Activated naive CD8-positive, alpha-beta T cell (primary cell): ENCODE data around the gene CSNK1D.

Experiments used
- H3K27ac Mint-ChIP-seq: one replicate; pipeline ENCODE4 v1.8.0; 2021; ENCODE audit warnings: mixed read lengths
- H3K27me3 Mint-ChIP-seq: one replicate; pipeline ENCODE4 v1.8.0; 2021; ENCODE audit warnings: mixed read lengths
- H3K36me3 Mint-ChIP-seq: one replicate; pipeline ENCODE4 v1.8.0; 2021; ENCODE audit warnings: mixed read lengths
- H3K4me1 Mint-ChIP-seq: one replicate; pipeline ENCODE4 v1.8.0; 2021; ENCODE audit warnings: low read depth, mixed read lengths
- H3K4me3 Mint-ChIP-seq: one replicate; pipeline ENCODE4 v1.8.0; 2021; ENCODE audit warnings: mild to moderate bottlenecking, mixed read lengths
- H3K9me3 Mint-ChIP-seq: one replicate; pipeline ENCODE4 v1.8.0; 2021; ENCODE audit warnings: low read depth, mixed read lengths

Gene CSNK1D

DNA sequence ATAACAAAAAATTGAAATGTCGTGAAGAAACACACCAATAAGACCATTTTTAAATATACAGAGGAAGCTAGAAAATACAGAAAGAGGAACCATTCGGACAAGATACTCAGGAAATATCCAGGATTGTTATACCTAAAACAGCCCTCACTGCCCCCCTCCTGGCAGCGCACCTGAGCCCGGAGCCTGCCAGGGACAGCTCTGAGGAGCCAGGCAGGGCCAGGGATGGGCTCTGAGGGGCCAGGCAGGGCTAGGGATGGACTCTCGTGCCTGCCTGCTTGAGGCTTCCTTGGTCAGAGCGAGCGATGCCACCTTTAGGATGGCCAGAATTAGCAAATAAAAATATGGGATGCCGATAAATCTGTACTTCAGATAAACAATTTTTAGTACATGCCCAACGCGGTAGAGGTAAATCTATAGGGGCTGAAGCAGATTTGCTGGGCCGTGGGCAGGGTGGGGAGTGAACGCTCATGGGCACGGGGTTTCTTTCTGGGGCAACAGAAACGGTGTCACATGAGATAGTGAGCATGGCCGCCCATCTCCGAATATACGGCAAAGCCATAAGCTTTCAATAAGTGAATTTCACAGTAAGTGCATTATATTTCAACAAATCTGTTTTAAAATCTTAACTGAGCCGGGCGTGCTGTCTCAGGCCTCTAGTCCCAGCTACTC is 18.2 kb upstream of the CSNK1D start:
- peak overlapping the region; percentile 74 for H3K4me3 Mint-ChIP-seq
- no peaks in the 10 kb centered on the region for H3K9me3 Mint-ChIP-seq
- H3K27me3 Mint-ChIP-seq, result no peaks in the 10 kb centered on the region
- peak overlapping the region; percentile 67 for H3K27ac Mint-ChIP-seq
- no peaks in the 10 kb centered on the region for H3K36me3 Mint-ChIP-seq
- H3K4me1 Mint-ChIP-seq, result peaks cover 32% of the 10 kb centered on the region

DNA sequence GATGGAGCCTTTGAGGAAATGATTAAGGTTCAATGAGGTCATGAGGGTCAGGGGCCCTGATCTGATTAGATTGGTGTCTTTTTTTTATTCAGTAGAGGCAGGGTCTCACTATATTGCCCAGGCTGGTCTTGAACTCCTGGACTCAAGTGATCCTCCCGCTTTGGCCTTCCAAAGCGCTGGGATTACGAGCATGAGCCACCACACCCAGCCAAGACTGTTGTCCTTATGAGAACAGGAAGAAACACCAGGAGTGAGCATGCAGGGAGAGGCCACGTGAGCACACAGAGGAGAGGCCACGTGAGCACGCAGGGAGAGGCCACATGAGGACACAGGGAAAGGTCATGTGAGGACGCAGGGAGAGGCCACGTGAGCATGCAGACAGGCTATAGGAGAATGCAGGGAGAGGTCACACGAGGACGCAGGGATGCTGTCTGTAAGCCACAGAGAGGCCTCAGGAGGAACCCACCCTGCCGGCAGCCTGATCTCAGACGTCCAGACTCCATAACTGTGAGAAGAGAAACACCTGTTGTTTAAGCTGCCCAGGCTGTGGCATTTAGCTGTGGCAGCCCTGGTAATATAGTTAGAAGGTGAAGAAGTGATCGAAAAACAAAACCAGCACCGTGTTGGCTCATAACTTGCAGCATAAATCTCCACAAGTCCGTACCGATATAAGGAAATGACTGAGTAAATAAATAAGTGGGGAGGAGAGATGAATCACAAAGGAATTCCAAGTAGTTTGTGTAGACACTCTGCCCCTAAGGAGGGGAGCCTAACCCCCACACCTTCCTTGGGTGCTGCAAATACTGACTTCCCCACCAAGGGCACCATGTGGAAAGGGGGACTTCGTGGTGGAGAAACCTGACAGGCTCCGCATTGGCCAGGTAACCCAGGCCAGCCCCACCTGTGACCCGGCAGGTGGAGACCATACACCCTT is 14.6 kb upstream of the CSNK1D start:
- peak overlapping the region; percentile 12 for H3K27ac Mint-ChIP-seq
- no peak overlapping the region for H3K4me3 Mint-ChIP-seq
- H3K4me1 Mint-ChIP-seq, result peaks cover 9% of the 10 kb centered on the region

DNA sequence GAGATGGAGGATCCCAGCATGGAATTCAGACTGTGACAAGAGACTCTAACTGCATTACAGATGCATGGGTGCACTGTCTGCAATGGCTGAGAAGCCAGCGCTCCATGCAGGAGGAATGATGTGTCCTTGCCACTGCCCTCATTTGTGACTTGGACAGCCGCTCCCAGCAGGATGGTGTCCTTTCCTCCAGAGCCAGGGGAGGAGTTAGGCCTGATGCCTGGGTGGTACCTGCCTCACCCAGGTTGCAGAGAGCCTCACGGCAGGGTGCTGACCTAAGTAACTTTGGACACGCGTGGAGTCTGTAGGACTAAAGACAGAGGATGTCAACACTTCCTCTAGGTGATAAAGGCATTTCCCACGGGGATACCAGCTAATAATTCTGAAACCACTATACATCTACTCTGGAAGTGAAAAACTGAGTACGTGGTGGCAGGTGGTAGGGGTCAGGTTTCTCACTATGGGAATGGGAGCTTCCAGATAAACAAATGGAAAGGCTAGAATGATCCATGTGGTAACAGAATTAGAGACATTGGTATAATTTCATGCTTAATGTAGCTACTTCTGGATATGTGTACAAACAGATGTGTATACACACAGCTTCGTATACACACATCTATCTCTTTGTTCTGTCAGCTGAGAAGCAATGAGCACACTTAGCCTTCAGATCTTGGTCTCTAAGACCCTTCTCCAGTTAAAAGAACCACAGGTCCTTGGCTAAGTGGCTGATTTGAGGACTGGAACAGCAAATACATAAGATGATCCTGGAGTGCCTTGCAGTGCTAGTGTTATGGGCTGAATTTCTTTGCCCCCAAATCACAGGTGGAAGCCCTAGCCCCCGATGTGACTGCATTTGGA is 13.7 kb upstream of the CSNK1D start:
- H3K27ac Mint-ChIP-seq, result no peak overlapping the region
- no peaks in the 10 kb centered on the region for H3K9me3 Mint-ChIP-seq
- H3K4me1 Mint-ChIP-seq, result peaks cover 9% of the 10 kb centered on the region
- H3K36me3 Mint-ChIP-seq, result no peaks in the 10 kb centered on the region
- H3K4me3 Mint-ChIP-seq, result no peak overlapping the region
- no peaks in the 10 kb centered on the region for H3K27me3 Mint-ChIP-seq

More for the DNA sequence above, 14.6 kb upstream of the CSNK1D start:
- Mint-ChIP-seq H3K27me3 (no peaks in the 10 kb centered on the region), H3K36me3 (no peaks in the 10 kb centered on the region), H3K9me3 (no peaks in the 10 kb centered on the region)

DNA sequence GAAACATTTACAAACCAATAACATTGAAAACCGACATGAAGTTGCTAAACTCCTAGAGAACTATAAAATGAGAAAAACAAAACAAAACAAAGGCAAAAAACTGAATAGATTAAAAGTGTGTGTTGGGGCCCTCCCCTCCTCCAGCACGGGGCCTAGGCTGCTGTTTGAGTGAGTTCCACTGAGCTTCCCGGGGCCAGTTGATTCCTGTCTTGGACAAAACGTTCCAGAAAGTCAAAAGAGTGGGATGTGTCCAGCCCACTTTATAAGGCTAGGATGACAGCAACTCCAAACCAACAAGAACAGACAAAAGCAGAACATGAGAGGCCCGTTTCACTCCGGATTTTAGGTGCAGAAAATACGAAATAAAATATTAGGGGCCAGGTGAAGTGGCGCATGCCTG is 11.6 kb upstream of the CSNK1D start:
- Mint-ChIP-seq H3K4me1 (peaks cover 13% of the 10 kb centered on the region), H3K27me3 (no peaks in the 10 kb centered on the region), H3K36me3 (no peaks in the 10 kb centered on the region), H3K4me3 (no peak overlapping the region), H3K27ac (no peak overlapping the region), H3K9me3 (no peaks in the 10 kb centered on the region)

DNA sequence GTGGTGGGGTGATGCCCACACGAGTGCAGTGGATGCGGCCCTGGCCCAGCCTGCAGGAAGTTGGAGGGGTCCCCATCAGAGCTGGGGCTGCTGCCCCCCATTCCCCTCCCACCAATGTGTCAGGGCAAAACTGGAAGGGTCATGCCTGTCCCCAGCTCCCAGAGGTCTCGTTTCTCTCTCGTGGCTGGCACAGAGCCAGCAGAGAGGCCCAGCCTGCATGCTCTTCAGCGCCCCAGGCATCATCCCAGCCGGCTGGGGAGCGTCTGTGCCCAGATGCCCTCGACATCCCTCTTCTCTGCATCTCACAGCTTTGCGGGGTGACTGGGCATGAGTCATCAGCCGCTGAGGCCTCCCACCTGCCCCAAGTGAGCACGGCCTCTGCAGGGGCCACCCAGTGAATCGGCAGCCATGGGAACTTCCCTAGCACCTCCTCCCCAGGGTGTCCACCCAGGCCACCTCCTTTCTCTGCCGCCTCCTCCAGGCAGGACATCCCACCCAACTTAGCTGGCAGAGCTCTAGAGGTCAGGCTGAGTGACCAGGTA is 9.8 kb upstream of the CSNK1D start:
- Mint-ChIP-seq H3K9me3 (no peaks in the 10 kb centered on the region), H3K36me3 (no peaks in the 10 kb centered on the region), H3K4me1 (peaks cover 13% of the 10 kb centered on the region), H3K4me3 (no peak overlapping the region), H3K27ac (peak overlapping the region; percentile 58), H3K27me3 (no peaks in the 10 kb centered on the region)

DNA sequence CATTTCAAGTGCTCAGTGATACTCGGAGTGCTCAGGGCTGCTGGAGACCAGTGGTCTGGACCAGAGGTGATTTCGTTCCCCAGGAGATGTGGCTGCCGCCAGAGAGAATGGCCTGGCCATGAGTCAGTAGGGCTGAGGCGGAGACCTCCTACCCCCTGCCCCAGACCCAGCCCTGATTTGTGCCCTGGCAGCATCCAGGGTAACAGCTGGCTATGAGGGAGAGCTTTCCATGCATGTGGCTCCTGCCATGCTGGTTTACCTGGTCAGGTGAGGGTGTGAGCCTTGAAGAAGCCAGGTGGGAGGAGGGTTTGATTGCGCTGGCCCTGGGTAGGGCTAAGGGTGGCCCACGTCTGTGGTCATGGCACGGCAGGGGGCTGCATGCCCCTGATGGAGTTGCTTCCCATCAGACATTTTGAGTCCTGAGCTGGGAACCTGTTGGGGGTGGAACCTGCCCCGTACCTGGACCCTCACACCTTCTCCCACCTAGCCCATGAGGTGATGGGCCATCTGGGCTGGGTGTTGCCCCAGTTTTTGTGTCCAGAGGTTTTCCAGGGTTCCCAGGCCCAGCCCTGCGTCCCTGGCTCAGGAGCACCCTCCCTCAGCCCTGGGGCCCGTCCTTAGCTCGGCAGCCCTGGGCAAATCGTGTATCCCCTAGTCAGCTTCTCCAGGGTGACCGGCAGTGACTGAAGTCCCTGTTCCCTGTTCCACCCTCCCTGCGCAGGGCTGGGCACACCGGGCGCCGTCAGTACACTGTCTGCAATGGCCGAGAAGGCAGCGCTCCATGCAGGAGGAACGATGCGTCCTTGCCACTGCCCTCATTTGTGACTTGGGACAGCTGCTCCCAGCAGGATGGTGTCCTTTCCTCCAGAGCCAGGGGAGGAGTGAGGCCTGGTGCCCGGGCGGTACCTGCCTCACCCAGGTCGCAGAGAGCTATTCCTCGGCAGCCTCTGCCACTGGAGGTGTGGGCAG is 9.0 kb upstream of the CSNK1D start:
- Mint-ChIP-seq H3K4me1 (peaks cover 13% of the 10 kb centered on the region), H3K27ac (no peak overlapping the region), H3K9me3 (no peaks in the 10 kb centered on the region), H3K27me3 (no peaks in the 10 kb centered on the region), H3K4me3 (no peak overlapping the region), H3K36me3 (peaks cover 2% of the 10 kb centered on the region)

- Mint-ChIP-seq H3K27me3 (no peaks in the 10 kb centered on the region), H3K36me3 (peaks cover 2% of the 10 kb centered on the region), H3K9me3 (no peaks in the 10 kb centered on the region), H3K27ac (no peak overlapping the region), H3K4me3 (no peak overlapping the region), H3K4me1 (peaks cover 13% of the 10 kb centered on the region)
Measured at GRCh38 chr17:82281502-82282238, 8.2 kb upstream of the CSNK1D start.

DNA sequence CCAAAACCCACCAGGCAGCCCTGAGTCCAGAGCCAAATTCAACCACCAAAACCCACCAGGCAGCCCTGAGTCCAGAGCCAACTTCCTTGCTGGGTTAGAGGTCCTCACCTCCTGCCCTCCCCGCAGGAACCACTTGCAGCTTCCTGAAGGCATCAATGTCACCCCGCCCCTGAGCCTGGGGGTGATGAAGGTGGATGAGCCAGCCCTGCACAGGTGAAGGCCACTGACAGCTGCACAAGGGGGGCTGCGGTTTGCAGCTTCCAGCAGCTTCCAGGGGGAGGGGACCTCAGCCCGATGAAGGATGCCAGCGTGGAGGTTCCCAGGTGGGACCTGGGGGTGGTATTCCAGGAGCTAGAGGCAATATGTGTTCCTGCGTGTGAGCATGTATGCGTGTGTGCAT is 7.6 kb upstream of the CSNK1D start:
- no peak overlapping the region for H3K27ac Mint-ChIP-seq

DNA sequence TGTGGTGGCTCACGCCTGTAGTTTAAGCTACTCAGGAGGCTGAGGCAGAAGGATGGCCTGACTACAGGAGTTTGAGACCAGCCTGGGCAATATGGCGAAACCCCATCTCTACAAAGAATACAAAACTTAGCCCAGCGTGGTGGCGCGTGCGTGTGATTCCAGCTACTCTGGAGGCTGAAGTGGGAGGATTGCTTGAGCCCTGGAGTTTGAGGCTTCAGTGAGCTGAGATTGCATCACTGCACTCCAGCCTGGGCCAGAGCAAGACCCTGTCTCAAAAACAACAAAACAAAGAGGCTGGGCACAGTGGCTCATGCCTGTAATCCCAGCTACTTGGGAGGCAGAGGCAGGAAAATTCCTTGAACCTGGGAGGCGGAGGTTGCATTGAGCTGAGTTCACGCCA is 7.0 kb upstream of the CSNK1D start:
- peaks cover 13% of the 10 kb centered on the region for H3K4me1 Mint-ChIP-seq
- H3K27ac Mint-ChIP-seq, result no peak overlapping the region
- H3K27me3 Mint-ChIP-seq, result no peaks in the 10 kb centered on the region
- no peak overlapping the region for H3K4me3 Mint-ChIP-seq
- no peaks in the 10 kb centered on the region for H3K9me3 Mint-ChIP-seq
- H3K36me3 Mint-ChIP-seq, result peaks cover 2% of the 10 kb centered on the region

More for the DNA sequence above, 7.6 kb upstream of the CSNK1D start:
- peaks cover 2% of the 10 kb centered on the region for H3K36me3 Mint-ChIP-seq
- H3K9me3 Mint-ChIP-seq, result no peaks in the 10 kb centered on the region
- H3K4me1 Mint-ChIP-seq, result peaks cover 13% of the 10 kb centered on the region
- H3K27me3 Mint-ChIP-seq, result no peaks in the 10 kb centered on the region
- H3K4me3 Mint-ChIP-seq, result no peak overlapping the region

DNA sequence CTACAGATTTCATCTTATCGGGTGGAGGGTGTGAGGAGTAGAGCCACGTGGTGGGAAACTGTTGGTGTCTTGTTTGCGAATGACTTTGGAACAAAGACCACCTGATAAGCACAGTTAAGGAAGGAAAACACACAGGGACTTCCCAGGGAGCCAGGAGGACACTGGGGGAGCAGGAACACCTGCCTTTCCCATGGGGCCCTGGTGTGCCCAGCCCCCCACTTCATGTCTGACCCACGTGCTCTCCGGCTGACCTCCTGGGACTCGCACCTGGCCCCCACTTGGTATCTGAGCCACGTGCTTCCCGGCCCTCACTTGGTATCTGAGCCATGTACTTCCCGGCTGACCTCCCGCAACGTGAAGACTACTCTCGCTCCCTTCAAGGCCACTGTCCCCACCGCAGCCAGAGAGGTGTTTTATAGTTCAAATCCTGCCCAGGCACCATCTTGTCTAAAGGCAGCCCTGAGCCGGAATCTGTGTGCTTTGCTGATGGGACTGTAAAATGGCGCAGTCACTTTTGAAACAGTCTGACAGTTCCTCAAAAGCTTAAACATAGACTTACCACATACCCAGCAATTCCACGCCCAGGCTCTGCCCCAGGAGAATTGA is 5.4 kb upstream of the CSNK1D start:
- peaks cover 2% of the 10 kb centered on the region for H3K36me3 Mint-ChIP-seq
- no peak overlapping the region for H3K27ac Mint-ChIP-seq
- H3K9me3 Mint-ChIP-seq, result no peaks in the 10 kb centered on the region
- H3K27me3 Mint-ChIP-seq, result no peaks in the 10 kb centered on the region
- no peak overlapping the region for H3K4me3 Mint-ChIP-seq
- H3K4me1 Mint-ChIP-seq, result peaks cover 13% of the 10 kb centered on the region

- H3K27ac Mint-ChIP-seq, result no peak overlapping the region
- H3K4me3 Mint-ChIP-seq, result no peak overlapping the region
- peaks cover 2% of the 10 kb centered on the region for H3K36me3 Mint-ChIP-seq
- no peaks in the 10 kb centered on the region for H3K27me3 Mint-ChIP-seq
- peaks cover 12% of the 10 kb centered on the region for H3K4me1 Mint-ChIP-seq
- H3K9me3 Mint-ChIP-seq, result no peaks in the 10 kb centered on the region
Measured at GRCh38 chr17:82278308-82278707, 4.8 kb upstream of the CSNK1D start.

DNA sequence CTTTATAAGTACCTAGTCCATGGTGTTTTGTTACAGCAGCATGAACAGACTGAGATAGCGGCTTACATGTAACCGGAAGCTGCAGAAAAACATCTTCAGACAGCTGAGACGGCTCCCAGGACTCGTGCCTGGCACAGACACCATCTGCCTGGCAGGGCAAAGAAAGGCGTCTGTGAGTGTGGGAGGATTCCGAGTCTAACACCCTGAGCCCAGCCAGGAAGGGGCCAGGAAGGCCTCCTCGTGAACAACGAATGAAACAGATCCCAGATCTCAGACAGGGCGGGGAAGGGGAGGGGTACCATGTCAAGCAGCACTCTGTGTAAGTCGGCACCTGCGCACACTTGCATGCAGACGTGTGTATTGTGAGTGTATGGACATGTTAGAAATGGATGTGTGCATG is 4.4 kb upstream of the CSNK1D start:
- Mint-ChIP-seq H3K27ac (no peak overlapping the region), H3K36me3 (peaks cover 2% of the 10 kb centered on the region), H3K9me3 (no peaks in the 10 kb centered on the region), H3K4me3 (no peak overlapping the region), H3K4me1 (peaks cover 10% of the 10 kb centered on the region), H3K27me3 (no peaks in the 10 kb centered on the region)

DNA sequence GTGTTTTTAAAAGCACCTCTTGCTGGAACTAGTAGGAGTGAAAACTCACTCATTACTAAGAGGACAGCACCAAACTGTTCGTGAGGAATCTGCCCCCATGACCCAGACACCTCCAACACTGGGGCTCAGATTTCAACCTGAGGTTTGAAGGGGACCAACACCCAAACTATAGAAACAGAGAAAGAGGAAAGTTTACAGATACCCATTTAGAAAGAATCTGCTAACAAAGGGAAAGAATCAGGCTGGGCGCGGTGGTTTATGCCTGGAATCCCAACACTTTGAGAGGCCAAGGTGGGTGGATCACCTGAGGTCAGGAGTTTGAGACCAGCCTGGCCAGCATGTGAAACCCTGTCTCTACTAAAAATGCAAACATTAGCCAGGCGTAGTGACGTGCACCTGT is 3.4 kb upstream of the CSNK1D start:
- no peak overlapping the region for H3K4me3 Mint-ChIP-seq
- H3K27ac Mint-ChIP-seq, result no peak overlapping the region
- H3K27me3 Mint-ChIP-seq, result no peaks in the 10 kb centered on the region
- peaks cover 16% of the 10 kb centered on the region for H3K4me1 Mint-ChIP-seq
- H3K36me3 Mint-ChIP-seq, result peaks cover 5% of the 10 kb centered on the region
- no peaks in the 10 kb centered on the region for H3K9me3 Mint-ChIP-seq
